Fibroblast of villous mesenchyme (primary cell): Measurements from ENCODE around the gene ACVR1B. TPM values are rescaled to one million over a fixed set of nuclear protein-coding genes. Genes with fewer than 3 reads are reported as not detected.

Experiments
- DNase-seq: peaks from one replicate; pipeline ENCODE4 v3.0.0-alpha.2; 2010; ENCODE audit warnings: low read depth
- H3K4me3 ChIP-seq: 2 replicates; pipeline ENCODE4 v1.5.1; 2011; ENCODE audit warnings: low read depth, mild to moderate bottlenecking, low read length
- total RNA-seq: library from RNA; depleted of rRNA; stranded (reverse); fragments of >200 nt; gene quantifications from 2 replicates; pipeline ENCODE4 v1.2.3, GENCODE V29; 2012
- TF ChIP-seq, protein P1 (sequence below): IDR thresholded peaks from 2 replicates; pipeline ENCODE4 v1.5.1; 2012; ENCODE audit warnings: low read depth, mild to moderate bottlenecking, low read length; ENCODE audit not compliant: insufficient read depth

The ACVR1B gene
- total RNA-seq, 1 donor, result 6.5 TPM

DNA sequence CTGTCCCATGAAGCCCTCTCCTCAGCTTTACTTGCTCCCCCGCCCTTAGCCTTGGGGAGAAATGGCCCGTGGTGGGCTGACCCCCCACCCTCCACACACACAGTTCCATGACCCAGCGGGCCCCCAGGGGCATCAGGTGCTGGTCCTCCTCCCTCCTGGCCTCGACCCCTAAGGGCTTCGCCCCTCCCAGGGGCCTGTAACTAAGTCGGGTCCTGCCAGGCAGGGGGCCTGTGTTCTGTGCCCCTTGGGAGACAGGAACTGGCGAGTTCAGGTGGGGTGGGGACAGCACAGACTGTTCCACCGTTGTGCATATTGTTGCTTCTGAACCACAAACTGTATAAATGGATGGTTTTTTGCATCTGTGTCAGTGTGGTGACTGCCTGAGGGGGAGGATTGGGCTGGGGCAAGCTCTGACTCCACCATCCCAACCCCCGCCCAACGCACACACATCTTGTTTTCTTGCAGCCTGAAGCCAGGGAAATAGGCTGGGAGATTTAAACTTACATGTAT lies 64.1 kb downstream of the ACVR1B start:
- TF ChIP-seq, protein P1, sequence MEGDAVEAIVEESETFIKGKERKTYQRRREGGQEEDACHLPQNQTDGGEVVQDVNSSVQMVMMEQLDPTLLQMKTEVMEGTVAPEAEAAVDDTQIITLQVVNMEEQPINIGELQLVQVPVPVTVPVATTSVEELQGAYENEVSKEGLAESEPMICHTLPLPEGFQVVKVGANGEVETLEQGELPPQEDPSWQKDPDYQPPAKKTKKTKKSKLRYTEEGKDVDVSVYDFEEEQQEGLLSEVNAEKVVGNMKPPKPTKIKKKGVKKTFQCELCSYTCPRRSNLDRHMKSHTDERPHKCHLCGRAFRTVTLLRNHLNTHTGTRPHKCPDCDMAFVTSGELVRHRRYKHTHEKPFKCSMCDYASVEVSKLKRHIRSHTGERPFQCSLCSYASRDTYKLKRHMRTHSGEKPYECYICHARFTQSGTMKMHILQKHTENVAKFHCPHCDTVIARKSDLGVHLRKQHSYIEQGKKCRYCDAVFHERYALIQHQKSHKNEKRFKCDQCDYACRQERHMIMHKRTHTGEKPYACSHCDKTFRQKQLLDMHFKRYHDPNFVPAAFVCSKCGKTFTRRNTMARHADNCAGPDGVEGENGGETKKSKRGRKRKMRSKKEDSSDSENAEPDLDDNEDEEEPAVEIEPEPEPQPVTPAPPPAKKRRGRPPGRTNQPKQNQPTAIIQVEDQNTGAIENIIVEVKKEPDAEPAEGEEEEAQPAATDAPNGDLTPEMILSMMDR, result no peak
- no peak for DNase-seq
- H3K4me3 ChIP-seq, result no peak overlapping the region

DNA sequence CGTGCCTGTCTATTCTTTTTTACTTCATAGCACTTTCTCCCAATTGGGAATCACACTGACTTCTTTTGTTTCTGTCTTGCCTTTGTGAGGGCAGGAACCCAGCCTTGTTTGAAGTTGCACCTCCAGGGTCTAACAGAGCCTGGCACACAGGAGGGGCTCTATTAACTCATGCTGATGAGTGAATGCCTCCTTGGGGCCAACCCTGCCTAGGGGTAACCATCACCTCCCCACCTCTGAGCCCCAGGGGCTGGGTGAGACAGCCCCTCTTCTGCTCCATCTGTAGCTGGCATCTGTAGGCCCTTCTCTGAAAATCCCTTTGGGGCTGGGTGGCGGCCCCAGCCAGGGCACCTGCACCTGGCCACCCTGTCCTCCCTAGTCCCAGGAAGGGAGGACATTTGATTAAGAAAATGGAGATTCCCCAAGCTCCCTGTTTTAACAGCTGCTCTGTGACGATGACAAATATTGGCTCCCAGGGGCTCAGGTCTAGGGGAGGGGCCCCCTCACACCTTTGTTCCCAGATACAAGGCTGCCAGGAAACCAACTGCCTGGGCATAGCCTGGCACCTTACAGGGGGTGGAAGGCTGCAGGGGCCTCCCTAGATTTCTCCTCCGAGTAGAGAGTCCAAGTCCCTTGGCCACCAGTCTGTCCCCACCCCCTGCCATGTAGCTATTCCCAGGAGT lies 67.1 kb downstream of the ACVR1B start:
- DNase-seq, result no peak
- no peak overlapping the region for H3K4me3 ChIP-seq
- TF ChIP-seq, protein P1, result no peak

DNA sequence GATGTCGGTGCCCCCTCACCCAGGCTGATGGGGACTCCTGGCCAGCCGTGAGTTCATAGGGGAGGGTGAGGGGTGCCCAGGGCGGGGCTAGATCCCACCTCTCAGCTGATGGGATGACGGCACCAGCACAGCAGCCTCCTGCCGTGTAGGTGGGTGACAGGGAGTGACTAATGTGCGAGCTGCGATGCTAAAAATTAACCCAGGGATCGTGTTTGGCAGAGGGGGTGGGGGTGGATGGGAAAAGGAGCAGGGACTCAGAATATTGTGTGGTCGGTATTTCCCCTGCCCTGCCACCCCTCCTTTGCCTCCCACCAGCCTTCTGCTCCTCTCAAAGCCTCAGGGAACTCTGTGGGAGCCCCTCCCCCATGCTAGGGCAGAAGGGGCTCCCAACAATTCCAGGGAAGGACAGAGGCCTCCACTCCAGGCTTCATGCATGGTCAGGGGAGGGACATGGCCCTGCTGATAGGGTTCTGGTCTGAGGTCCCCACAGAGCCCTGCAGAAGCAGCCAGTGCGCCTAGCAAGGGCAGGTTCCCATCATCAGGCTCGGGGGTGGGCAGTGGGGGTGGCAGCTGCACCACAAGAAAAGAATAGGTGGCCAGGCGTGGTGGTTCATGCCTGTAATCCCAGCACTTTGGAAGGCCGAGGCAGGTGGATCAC lies 67.7 kb downstream of the ACVR1B start:
- TF ChIP-seq, protein P1, result no peak
- no peak overlapping the region for H3K4me3 ChIP-seq
- no peak for DNase-seq

DNA sequence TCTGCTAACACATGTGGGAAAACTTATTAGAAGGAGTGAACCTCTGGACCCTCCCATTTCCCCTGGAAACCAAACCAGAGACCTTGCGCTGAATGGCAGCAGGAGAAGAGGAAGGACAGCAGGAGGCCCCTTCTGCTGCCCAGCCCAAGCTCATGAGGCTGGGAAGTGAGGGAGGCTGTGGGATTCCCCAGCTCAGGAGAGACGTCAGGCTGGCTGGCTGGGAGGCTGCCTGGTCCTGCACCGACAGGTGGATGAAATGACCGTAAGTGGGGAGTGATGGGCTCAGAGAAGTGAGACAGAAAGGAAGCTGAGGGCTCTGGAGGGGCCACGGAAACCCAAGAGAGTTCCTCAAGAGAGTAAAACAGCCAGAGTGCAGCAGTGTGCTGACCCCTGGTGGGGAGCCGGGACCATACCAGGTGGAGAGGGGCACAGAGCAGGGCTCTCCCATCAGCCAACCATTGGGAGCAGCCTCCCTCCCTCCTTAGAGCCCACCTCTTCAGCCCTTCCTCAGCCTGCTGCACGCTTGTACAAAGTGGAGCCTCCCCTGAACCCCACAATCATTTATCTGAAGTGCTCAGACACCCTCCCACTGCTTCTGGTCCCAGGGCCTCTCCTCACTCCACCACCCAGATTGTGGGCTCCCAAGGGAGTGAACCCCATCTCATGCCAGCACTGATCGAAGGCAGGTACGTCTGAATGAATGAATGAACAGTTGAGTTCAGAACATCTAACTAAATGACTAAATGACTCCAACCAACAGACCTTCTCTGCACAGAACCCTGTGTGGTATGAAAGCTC lies 69.2 kb downstream of the ACVR1B start:
- TF ChIP-seq, protein P1, result peak; percentile 90
- peak; percentile 58 for DNase-seq
- no peak overlapping the region for H3K4me3 ChIP-seq

DNA sequence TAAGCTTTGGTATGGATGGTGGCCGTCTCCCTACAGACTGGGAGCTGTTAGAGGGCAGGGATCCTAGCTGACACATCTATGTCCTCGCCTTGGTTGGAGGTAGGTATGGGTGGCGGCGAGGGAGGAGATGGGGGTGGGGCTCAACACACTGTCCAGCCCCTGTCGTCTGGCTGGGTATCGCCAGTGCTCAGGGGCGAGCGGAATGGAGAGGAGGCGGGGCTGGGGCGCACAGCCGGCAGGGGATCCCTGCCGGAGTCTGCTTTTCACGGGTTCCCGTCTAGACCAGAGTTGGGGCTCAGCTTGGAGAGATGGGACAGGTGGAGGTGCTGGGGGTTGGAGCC lies 71.3 kb downstream of the ACVR1B start:
- H3K4me3 ChIP-seq, result peak overlapping the region; percentile 63
- TF ChIP-seq, protein P1, result no peak
- DNase-seq, result no peak

DNA sequence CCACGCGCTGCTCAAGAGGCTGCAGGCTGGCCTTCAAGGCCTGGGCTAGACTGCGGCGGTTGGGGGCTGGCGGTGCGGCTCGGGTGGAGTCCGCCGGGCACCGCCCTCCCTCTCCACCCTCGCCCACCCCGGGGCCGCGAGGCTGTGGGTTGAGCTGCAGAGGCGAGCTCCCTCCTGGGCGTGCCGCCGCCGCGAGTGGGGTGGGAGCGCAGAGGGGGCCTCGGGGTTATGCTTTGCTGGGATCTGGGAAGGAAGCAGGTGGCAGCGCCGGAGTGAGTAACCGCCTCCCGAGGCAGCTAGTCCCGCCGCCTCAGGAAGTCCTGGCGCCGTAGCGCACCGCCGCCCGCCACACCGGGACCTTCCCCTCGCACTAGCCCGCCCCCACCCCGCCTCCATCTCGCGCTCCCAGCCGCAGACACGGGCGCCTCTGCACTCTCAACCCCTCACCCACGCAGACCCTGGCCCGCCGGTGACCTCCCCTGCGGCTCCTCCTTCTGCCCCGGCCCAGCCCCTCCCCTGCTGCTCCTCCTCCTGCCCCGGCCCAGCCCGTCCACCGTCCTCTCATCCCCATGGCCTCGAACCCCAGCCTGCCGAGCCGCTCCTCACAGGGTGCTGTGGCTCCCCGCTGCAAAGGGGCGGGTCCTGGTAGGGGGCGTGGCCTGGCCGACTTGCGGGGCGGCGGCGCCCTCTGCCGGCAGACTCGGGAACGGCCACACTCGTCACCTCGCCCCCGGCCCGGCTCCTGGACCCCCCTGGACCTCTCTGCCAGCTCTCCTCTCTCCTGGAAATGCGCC lies 71.9 kb downstream of the ACVR1B start:
- TF ChIP-seq, protein P1, result peak; percentile 95
- H3K4me3 ChIP-seq, result peak overlapping the region; percentile 63
- peak; percentile 69 for DNase-seq
